HG03095 (cell line): Measurements from ENCODE around the gene RRH.
"Not testable (repeated sequence)": the region's sequence is repeated elsewhere in the genome, so short reads cannot be mapped to it uniquely, and the experiment has no call there.

Experiments used
- ATAC-seq: cut with Tn5 transposase; IDR thresholded peaks from one replicate; pipeline ENCODE4 v1.9.1; 2021; ENCODE audit warnings: moderate library complexity; ENCODE audit not compliant: unreplicated experiment

Gene RRH

DNA sequence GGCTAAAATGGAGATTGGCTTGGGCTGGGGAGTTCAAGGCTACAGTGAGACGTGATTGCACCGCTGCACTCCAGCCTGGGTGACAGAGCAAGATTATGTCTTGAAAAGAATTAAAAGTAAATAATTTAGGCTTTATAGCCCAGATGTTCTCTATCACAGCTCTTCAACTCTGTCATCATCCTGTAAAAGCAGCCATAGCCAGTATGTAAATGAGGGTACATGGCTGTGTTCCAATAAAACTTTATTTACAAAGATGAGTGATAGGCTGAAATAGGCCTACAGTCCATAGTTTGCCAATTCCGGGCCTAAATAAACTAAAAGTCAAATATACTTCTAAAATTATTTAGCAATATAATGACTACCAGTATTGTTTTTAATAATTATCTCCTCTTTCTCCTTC, 9.2 kb downstream of the RRH start:
- no peak for ATAC-seq

DNA sequence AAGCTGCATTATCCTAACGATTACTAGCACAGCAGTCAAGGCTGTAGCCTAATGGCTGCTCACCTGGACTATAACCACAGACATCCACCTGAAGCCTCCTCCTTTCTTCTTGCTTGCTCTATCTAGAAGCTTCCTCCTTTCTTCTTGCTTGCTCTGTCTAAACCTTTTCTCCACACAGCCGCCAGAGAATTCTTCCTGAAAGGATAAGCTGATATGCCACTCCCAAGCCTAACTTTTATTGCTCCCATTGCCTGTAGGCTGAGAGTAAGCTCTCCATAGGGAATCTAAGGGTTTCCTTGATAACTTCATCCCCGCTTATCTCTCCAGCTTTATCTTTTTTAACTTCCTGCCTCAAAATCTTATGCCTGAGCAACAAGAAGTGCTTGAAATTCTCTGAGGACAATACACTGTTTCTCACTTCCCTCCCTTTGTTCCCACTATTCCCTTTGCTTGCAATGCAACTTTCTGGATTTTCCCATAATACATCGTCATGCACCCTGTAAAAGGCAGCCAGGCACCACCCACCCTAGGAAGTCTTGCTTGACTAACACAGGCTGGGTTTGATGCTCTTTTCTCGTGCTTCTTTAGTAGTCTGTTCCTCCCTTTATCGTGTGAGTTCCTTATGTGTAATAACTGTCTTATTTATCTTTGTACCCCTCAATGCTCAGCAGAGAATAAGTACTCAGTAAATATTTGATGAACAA, 18.8 kb downstream of the RRH start:
- ATAC-seq = no peak

DNA sequence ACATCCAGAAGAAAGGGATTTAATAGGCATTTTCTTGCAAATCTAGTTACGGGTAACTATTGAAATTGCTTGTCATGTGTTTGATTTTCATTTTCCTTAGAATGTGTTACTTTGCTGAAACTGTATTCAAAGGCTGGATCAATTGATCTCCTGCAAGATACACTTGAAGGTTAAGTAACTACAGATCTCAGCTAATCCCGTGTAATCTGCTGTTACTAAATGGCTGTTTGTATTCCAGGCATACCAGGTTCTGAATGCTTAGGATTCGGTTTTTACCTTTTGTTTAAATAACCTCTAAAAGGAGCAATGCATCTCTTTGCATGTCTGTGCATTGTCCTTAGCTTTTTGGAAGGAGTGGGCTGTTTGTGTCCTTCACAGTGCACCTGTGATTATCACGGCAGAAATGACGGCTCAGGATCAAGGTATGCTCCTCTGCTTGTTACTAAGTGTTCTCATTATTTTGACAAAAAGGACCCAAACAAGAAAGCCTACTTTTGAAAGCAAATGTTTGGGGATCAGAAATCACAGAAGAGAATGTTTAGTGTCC, 20.2 kb downstream of the RRH start, which contains the start of gene LRIT3:
Gene LRIT3 (plus strand): TSS at position 212 of the 547 bp plus-strand sequence. CDS start 95 bp downstream, at position 307.
- no peak for ATAC-seq

DNA sequence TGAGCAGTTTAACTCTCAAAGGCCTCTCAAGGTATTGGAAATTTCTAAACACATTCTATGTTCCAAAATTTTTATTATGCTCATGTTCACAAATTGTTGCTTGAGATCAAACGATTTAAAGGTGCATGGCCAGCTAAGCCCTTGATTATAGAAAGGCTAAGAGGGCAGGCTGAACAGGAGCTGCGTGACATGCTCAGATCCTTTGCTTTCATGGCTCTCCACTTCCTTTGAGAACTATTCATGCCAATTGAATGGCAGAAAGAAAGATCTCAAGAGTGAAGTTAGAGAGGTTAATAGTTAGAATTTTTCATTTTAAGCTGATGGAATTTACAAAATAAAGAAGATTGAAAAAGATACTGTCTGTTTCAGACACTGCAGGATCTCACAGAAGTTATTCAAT, 20.7 kb downstream of the RRH start:
- no peak for ATAC-seq

- ATAC-seq = no peak
Measured at GRCh38 chr4:109850601-109851000, 22.8 kb downstream of the RRH start.

GRCh38 chr4:109859426-109860300, 31.9 kb downstream of the RRH start:
- ATAC-seq = not testable (repeated sequence)

- no peak for ATAC-seq
Measured at GRCh38 chr4:109861271-109861670, 33.5 kb downstream of the RRH start.

- ATAC-seq = no peak
Measured at GRCh38 chr4:109861916-109862511, 34.2 kb downstream of the RRH start.

- no peak for ATAC-seq
Measured at GRCh38 chr4:109864134-109864533, 36.4 kb downstream of the RRH start.

GRCh38 chr4:109870061-109870460, 42.3 kb downstream of the RRH start:
- no peak for ATAC-seq

- no peak for ATAC-seq
Measured at GRCh38 chr4:109872065-109872464, 44.3 kb downstream of the RRH start.

DNA sequence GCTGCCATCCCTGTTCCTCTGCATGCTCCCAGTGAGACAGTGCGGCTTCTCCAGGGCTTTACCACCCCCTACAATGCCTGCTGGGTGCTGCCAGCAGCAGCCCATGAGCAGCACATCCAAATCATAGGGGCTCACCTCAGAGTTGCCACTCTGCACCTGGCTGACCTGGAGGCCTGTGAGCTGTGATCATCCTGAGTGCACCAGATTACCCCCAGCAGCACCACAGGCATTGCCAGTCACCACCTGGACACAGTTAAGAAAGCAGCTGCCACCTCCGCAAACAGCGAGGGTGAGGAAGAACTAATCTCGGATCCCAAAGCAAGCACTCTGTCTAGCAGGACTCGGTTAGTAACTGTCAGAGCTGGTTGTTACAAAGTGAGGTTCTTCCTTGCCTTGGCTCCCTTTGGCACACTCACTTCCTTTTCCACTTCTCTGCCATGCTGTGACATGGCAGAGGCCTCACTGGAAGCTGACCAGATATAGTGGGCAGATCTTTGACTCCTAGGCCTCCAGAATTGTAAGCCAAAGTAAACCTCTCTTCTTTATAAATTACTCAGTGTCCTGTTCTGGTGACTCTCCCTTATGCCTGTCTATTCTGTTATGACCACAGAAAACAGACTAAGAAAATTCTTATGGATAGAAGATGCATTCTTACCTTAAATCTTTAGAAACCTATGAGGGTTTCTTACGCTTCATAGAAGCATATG, 45.3 kb downstream of the RRH start:
- ATAC-seq = no peak

- ATAC-seq = no peak
Measured at GRCh38 chr4:109873791-109874514, 46.2 kb downstream of the RRH start.

DNA sequence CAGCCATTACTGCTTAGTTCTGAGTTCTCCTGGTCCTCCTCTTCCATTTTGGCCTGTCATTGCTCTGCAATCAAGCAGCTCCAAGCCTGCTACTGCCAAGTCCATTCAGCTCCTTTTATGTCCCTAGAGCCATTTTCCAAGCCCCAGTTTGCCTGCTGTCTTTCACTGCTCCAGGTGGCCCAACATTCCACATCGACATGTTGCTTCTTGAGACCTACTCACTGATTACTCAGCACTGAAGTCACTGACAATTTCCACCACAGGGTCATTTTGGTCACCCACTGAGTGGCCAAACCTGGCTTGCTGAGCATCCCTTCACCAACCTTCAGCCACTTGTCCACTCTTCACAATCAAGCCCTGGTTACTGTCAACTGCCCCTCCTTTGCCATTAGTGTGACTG, 47.3 kb downstream of the RRH start:
- ATAC-seq = no peak

- ATAC-seq = not testable (repeated sequence)
Measured at GRCh38 chr4:109875553-109875952, 47.8 kb downstream of the RRH start.

DNA sequence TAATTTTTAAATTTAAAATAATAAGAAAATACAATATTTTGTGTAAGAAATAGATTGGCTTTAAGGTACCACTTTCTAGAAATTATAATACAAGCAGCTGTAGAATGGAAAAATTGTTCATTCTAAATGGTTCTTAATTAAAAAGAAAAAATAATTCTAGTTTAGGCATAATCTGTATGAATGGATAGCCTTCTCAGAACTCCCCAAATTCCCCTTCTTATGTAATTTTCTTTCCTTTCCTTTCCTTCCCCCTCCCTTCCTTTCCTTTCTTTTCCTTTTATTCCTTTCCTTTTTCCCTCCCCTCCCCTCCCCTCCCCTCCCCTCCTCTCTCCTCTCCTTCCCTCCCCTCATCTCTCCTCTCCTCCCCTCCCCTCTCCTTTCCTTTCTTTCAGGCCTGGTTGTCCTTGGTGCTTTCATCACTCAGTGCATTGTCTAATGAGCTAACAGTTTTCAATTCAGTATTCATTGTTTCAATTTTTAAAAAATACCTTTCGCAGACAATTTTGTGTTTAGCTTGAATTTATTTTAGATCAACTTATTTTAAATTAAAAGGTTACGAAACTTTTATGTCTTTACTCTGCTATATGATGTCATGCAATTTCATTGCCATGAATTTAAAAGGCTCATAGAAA, 49.0 kb downstream of the RRH start:
- no peak for ATAC-seq

DNA sequence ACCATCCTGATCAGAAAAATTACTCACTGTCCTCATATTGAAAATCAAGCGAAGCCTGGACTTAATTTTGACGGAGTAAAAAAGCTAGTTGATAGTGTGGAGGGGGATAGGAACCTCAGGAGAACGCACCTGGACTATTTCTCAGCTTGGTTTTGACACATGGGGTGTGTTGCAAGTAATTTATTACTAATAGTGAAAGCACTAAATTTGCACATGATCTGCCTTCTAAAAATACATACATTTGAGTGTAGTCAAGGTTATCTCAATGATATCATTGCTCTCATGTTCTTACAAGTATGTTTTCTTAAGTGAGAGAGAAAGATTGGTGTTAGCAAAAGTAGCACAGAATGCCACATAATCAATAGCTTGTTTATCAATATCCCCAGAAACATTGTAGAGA, 49.6 kb downstream of the RRH start:
- peak; percentile 87 for ATAC-seq

DNA sequence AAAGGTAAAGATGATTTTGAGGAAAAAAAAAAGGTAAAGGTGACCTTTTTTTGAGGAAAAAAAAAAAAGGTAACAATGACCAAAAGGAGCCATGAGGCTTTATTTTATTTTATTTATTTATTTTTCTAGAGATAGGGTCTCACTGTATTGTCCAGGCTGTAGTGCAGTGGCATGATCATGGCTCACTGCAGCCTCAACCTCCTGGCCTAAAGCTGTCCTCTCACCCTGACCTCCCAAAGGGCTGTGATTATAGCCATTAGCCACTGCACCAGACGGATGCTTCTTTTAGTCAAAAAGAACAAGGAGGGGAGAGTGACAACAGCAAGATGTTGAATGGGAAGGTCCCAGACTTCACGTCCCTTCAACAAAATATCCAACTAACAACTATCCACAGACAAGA, 50.6 kb downstream of the RRH start:
- no peak for ATAC-seq

- ATAC-seq = no peak
Measured at GRCh38 chr4:109879081-109879480, 51.3 kb downstream of the RRH start.
